Measurements from ENCODE around the gene RCAN2. TPM values are rescaled to one million over a fixed set of nuclear protein-coding genes. Genes with fewer than 3 reads are reported as not detected.
A peak's percentile ranks its signal among the peaks of the same experiment; 100 is the strongest.

The RCAN2 gene
- total and polyA plus RNA-seq, 2 experiments from 2014 or later: 6.0 to 9.3 TPM

GRCh38 chr6:46500382-46500781 is 9.1 kb upstream of the RCAN2 start (continued):
- TF ChIP-seq CREB1 (CRISPR knock-in tag; IDR thresholded peaks at IDR 0.05; ENCODE audit: low read depth): no peak
- no peak for TF ChIP-seq EZH2 (IDR thresholded peaks at IDR 0.05; ENCODE audit: low read depth, unreplicated experiment)
- no peak for TF ChIP-seq ETS1 (IDR thresholded peaks at IDR 0.05)
- no peak for TF ChIP-seq JUNB (IDR thresholded peaks at IDR 0.05; ENCODE audit: unreplicated experiment)
- TF ChIP-seq, protein P1, sequence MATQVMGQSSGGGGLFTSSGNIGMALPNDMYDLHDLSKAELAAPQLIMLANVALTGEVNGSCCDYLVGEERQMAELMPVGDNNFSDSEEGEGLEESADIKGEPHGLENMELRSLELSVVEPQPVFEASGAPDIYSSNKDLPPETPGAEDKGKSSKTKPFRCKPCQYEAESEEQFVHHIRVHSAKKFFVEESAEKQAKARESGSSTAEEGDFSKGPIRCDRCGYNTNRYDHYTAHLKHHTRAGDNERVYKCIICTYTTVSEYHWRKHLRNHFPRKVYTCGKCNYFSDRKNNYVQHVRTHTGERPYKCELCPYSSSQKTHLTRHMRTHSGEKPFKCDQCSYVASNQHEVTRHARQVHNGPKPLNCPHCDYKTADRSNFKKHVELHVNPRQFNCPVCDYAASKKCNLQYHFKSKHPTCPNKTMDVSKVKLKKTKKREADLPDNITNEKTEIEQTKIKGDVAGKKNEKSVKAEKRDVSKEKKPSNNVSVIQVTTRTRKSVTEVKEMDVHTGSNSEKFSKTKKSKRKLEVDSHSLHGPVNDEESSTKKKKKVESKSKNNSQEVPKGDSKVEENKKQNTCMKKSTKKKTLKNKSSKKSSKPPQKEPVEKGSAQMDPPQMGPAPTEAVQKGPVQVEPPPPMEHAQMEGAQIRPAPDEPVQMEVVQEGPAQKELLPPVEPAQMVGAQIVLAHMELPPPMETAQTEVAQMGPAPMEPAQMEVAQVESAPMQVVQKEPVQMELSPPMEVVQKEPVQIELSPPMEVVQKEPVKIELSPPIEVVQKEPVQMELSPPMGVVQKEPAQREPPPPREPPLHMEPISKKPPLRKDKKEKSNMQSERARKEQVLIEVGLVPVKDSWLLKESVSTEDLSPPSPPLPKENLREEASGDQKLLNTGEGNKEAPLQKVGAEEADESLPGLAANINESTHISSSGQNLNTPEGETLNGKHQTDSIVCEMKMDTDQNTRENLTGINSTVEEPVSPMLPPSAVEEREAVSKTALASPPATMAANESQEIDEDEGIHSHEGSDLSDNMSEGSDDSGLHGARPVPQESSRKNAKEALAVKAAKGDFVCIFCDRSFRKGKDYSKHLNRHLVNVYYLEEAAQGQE (IDR thresholded peaks at IDR 0.05; ENCODE audit: unreplicated experiment): no peak
- no peak for TF ChIP-seq EZH2phosphoT487 (IDR thresholded peaks at IDR 0.05; ENCODE audit: unreplicated experiment)
- TF ChIP-seq, protein P2, sequence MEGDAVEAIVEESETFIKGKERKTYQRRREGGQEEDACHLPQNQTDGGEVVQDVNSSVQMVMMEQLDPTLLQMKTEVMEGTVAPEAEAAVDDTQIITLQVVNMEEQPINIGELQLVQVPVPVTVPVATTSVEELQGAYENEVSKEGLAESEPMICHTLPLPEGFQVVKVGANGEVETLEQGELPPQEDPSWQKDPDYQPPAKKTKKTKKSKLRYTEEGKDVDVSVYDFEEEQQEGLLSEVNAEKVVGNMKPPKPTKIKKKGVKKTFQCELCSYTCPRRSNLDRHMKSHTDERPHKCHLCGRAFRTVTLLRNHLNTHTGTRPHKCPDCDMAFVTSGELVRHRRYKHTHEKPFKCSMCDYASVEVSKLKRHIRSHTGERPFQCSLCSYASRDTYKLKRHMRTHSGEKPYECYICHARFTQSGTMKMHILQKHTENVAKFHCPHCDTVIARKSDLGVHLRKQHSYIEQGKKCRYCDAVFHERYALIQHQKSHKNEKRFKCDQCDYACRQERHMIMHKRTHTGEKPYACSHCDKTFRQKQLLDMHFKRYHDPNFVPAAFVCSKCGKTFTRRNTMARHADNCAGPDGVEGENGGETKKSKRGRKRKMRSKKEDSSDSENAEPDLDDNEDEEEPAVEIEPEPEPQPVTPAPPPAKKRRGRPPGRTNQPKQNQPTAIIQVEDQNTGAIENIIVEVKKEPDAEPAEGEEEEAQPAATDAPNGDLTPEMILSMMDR (conservative IDR thresholded peaks at IDR 0.05; ENCODE audit: low read depth in 2 of 2): no peak

GRCh38 chr6:46491628-46492547 is 639 bp upstream of the RCAN2 start:
- no peaks in the 10 kb centered on the region for H3K36me3 ChIP-seq (ENCODE audit: insufficient read depth)
- no peaks in the 10 kb centered on the region; the same call in 2 of the 3 replicates for H3K36me3 Mint-ChIP-seq (ENCODE audit: low read depth)
- no peaks in the 10 kb centered on the region; the same call in 1 of the 2 replicates for H3F3A ChIP-seq (replicated peaks; ENCODE audit: low read depth)
- H3K4me1 ChIP-seq (ENCODE audit: insufficient read depth): peaks cover 34% of the 10 kb centered on the region
- H3K4me3 ChIP-seq: peak overlapping the region; percentile 98
- DNase-seq (ENCODE audit: low spot score) (peak; percentile 77), ATAC-seq (peak; percentile 83)
- no peak for TF ChIP-seq ZNF331 (CRISPR knock-in tag; IDR thresholded peaks at IDR 0.05; ENCODE audit: low read depth)
- no peak for TF ChIP-seq EZH2phosphoT487 (IDR thresholded peaks at IDR 0.05; ENCODE audit: unreplicated experiment)
- no peak for TF ChIP-seq CREB1 (CRISPR knock-in tag; IDR thresholded peaks at IDR 0.05; ENCODE audit: low read depth)
- TF ChIP-seq, protein P2 (conservative IDR thresholded peaks at IDR 0.05; ENCODE audit: low read depth in 2 of 2): peak; percentile 64 to 69
- peak; percentile 41; the same call in 1 of the 2 replicates for TF ChIP-seq POLR2AphosphoS5 (IDR thresholded peaks at IDR 0.05; ENCODE audit: low read depth)
- H3K79me2 ChIP-seq (replicated peaks; ENCODE audit: insufficient read depth): no peaks in the 10 kb centered on the region
- peak overlapping the region; percentile 100 for H2AFZ ChIP-seq
- no peak overlapping the region for H3K27ac Mint-ChIP-seq
- peaks cover 35% of the 10 kb centered on the region for H3K4me1 Mint-ChIP-seq
- no peaks in the 10 kb centered on the region; the same call in 1 of the 2 replicates for H4K20me1 ChIP-seq (replicated peaks; ENCODE audit: insufficient read depth)
- H3K27me3 ChIP-seq (ENCODE audit: insufficient read depth): peaks cover 21% of the 10 kb centered on the region
- peak overlapping the region; percentile 88; the same call in 1 of the 2 replicates for H3K27ac ChIP-seq (ENCODE audit: low read depth)
- no peaks in the 10 kb centered on the region for H3K9me3 Mint-ChIP-seq
- H3K4me3 Mint-ChIP-seq: peak overlapping the region; percentile 84
- peak overlapping the region; percentile 89 for H3K4me2 ChIP-seq
- H3K9me2 ChIP-seq (ENCODE audit: insufficient read depth): peaks cover 6% of the 10 kb centered on the region; the same call in 1 of the 2 replicates
- H3K27me3 Mint-ChIP-seq (ENCODE audit: insufficient read depth, low read depth, poor library complexity): peaks cover 11% of the 10 kb centered on the region
